ENCODE data around the gene MTG2.

MTG2 gene

DNA sequence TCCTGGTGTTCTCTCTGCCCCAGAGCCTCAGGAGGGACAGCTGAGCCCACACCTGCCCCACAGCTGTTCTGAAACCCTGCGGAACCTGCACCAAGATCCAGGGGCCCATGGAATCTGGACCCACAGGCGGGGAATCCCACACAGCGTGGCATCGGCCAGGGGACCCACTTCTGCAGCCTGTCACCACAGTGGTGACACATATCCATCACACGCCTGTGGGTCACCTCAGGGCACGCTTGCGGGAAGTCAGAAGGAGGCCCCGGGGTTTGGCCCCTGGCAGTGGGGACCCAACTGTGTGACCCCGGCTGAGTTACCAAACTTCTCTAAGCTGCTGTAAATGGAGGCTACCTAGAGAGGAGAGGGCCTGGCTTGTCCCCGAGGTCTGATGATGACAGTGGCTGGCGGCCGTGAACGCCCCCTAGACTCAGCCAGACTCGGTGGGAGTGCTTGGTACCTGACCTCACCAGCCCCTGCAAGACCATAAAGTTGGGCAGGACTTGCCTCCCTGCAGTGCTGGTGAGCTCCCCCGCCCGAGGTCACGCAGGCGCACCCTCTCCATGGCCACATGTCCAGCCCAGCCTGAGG lies 39.5 kb downstream of the MTG2 start:
- DNase-seq (ENCODE audit: low read depth, low spot score) = no peak

DNA sequence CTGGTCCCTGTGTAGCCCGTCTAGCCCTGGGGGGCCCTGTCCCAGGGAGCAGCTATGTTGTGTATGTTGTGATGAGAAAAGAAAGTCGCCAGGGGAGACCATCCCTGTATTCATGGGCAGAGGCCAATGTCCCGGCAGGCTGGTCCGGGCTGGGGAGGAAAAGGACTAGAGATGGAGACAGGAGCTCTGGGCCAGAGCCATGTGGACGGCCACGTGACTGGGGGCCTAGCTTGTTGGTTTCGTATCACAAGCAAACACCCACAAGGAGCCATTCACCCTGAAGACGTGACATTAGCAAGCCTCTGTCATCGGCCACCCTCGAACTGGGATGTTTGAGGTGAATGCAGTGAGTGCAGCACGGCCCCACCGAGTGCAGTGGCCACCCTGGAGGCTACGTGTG lies 40.1 kb downstream of the MTG2 start:
- DNase-seq (ENCODE audit: low read depth, low spot score) = no peak

DNA sequence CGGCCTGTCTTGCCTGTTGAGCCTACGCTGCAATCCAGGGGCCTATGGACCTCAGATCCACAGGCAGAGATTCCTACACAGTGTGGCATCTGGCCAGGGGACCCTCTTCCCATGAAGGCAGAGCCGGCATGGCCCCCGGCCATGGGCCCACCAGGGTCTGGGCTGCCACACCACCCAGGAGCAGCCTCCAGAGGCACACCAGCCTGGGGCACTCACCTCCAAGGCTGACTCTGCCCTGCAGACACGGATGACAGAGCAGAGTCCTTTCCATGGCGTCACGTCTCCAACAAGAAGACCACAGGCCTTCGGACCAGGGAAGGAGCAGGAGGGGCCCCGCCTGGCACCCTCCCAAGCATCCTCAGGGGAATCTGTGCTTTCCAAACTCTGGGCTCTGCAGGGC lies 40.7 kb downstream of the MTG2 start:
- DNase-seq (ENCODE audit: low read depth, low spot score) = no peak

DNA sequence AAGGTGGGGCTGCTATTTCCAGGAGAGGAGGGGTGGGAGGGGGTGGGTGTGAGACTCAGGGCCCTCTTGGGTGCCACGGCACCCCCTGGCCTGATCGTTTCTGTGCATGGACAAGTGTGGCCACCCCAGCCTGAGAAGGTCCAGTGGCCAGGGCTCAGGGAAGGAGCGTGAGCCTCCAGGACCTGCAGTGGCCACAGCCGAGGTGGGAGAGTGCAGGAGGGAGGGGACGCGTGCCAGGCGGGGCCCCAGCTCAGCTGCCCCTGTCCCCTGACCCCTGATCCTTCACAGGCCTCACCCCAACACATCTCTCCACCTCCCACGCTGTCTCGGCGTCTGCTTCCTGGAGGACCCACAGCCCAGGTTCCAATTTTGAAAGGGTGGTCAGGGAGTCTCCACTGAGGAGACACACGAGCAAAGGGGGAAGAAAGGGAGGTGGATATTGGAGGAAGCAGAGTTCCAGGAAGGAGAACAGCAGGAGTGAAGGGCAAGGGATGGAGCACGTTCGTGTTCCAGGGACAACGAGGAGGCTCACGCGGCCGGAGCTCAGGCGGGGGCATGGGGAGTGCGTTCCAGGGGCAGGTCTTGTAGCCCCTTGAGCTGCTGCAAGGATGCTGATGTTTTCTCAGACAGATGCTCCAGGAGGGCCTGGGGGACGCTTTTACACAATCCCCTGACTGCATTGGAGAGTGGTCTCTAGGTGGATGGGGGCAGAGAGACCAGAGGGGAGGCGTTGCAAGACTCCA lies 41.5 kb downstream of the MTG2 start:
- no peak for DNase-seq (ENCODE audit: low read depth, low spot score)

DNA sequence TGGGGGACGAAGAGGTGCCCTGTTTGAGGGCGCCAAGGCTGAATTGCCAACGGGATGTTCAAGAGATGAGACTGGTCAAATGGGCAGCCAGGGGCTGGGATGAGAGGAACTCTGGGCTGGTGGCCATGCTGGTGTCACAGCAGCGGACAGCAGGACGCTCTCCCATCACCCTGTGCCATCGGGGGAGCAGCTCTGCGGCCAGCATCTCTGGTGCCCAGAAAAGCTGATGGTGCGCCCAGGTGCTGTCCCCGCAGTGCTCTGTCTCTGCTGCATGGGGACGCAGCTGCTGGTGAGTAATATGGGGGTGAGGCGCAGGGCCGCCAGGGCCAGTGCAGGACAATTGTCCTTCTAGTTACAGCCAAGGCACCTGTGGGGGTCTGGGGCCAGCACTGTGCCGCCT lies 42.2 kb downstream of the MTG2 start:
- DNase-seq (ENCODE audit: low read depth, low spot score) = no peak

DNA sequence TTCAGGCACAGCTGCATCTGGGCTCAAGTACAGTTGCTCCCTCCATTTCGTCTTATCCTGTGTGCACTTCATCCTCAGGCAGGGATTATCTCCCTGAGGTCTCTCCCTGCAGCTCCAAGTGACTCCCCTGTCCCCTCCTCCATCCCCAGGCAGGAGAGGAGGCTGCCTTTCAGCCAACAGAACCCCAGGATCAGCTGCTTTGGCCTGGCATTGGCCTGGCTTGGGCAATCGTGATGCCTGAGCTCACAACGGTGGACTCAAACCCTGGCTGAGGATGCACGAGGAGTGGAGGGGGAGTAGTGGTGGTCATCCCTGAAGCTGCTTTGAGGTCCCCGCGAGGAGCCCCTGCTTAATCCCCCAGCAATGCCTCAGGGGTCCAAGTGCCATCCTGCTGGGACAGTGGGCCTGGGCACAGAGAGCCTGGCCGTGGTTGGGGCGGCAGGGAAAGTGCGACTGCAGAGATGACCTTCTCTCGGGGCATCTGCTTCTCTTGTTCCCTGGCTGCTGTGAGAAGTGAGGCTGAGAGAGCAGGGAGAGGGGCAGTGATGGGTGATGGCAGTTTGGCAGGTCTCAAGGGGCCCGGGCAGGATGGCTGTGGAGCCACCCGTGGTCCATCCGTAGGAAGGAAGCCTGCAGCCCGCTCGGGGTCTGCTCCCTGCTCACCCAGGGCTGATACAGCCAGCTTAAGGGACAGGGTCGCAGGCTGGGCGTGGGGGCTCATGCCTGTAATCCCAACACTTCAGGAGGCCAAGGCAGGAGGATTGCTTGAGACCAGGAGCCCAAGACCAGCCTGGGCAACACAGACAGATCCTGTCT lies 43.2 kb downstream of the MTG2 start:
- no peak for DNase-seq (ENCODE audit: low read depth, low spot score)

DNA sequence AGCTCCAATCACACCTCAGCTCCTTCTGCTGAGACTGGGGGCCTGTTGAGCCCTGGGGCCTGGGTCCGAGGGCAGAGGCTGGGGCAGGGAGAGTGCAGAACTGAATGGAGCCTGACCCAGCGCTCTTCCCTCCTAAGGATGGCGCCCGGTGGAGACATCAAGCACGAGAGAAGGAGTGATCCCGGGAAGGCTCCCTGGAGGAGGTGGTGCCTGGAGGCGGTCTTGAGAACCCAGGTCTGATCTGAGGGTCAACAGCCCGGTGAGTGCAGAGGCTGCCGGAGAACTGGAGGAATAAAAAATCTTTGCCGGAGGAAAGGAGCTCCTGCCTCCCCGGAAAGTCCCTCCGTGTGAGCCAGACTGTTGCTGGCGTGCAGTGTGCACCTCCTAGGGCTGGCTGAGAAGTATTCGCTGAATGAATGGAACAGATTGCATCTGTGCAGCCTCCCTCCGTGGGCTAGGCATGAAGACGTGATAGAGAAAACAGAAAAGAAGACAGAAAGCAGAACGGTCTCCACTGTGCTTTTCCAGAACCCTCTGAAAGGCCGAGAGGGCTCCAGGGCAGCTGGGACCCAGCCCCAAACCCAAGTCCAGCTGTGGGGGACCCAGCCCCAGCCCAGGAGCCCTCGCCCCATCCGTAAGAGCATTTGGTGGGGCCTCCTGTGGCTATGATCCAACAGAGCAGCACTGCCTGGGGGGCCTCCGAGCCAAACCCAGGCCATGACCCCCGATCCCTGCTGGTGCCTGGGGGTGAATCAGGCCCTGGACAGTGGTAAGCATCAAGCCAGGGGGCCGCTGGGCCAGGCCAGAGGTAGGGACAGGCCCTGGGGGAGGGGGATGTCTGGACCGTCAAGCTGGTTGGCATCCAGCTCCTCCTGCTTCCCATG lies 44.1 kb downstream of the MTG2 start:
- no peak for DNase-seq (ENCODE audit: low read depth, low spot score)

DNA sequence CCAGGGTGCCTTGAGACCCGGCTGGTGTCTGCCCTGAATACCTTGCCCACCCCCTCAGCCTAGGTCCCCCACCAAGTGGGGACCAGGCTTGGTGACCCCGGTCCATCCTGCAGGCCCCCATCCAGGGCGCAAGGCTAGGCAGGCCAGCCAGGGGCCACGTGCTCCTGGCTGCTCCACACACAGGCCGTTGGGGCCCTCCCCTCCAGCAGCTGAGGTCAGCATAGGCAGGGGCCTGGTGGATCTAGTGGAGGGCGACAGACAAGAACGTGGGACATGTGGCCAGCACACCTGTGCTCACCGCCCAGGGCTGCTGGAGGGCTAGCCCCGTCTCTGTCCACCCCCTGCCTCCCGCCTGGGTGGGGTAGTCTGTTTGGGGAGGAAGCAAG lies 44.8 kb downstream of the MTG2 start:
- DNase-seq (ENCODE audit: low read depth, low spot score) = no peak

DNA sequence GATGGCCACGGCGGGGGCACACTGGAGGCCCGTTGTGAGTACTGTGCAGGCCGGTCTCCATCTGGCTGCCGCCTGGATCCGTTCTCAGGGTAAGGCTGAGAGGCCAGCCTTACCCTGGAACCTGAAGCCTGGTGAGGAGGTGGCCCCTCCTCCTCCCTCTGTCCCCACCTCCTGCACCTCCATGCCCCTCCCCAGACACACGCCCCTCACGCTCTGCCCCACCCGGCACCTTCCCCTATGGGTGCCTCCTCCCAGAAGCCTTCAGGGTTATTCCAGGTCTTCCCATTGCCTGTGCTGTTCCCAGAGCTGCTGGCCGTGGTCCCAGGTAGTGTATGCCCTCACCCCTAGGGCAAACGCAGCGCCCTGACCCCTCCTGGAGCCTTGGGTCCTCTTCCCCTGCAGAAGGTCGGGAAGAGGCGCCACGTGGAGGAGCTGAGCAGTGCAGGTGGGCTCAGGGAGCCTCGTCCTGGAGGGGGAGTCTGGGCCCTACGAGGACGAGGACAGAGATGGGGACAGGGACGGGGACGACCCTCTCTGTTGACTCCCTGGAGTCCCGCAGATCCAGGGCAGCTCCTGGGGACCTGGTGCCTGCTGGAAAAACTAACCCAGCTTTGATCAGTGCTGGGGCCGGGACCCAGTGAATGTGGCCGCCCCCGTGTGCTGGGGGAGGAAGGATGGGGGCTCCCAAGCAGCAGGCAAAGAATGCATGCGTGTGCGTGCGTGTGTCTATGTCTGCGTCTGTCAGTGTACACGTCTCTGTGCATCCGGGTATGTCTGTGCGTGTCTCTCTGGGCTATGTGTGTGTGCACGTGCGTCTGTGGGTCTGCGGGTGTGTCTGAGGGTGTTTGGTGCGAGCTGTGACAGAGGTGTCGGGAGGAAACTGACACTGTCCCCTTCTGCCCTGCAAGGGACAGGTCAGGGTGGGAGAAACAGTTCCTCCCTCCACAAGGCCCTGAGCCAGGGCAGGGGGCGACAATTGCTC lies 45.4 kb downstream of the MTG2 start:
- no peak for DNase-seq (ENCODE audit: low read depth, low spot score)

DNA sequence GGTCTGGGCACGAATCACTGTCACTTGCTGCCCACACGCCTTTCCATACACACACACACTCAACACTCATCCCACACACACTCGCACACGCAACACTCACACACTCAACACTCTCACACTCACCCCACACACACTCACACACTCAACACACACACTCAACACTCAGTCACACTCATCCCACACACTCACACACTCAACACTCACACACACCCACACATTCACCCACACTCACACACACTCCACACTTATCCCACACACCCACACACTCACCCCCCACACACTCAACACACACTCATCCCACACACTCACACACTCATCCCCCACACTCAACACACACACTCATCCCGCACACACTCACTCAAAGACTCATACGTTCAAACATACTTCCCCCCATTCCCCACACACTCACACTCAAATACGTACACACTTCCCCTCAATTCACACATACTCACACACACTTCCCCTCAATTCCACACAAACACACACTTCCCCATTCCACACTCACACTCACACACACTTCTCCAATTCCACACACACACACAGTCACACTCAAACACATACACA lies 46.2 kb downstream of the MTG2 start:
- no peak for DNase-seq (ENCODE audit: low read depth, low spot score)

DNA sequence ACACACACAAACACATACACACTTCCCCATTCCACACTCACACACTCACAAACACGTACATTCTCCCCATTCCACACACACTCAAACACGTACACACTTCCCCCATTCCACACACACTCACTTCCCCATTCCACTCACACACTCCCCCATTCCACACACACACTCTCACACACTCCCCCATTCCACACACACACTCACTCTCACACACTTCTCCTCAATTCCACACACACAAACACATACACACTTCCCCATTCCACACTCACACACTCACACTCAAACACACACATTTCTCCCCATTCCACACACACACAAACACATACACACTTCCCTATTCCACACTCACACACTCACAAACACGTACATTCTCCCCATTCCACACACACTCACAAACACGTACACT lies 46.8 kb downstream of the MTG2 start:
- DNase-seq (ENCODE audit: low read depth, low spot score) = no peak

DNA sequence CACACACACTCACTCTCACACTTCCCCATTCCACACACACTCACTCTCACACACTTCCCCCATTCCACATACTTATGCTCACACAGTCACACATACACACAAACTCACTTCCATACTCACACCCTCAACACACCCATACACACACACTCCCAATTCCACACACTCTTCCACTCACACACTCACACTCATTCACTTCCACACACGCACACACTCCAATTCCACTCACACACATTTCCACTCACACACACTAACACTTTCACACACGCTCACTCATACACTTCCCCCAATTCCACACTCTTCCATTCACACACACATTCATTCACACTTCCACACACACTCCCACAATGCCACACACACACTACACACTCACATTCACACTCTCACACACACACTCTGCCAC lies 47.4 kb downstream of the MTG2 start:
- DNase-seq (ENCODE audit: low read depth, low spot score) = no peak

DNA sequence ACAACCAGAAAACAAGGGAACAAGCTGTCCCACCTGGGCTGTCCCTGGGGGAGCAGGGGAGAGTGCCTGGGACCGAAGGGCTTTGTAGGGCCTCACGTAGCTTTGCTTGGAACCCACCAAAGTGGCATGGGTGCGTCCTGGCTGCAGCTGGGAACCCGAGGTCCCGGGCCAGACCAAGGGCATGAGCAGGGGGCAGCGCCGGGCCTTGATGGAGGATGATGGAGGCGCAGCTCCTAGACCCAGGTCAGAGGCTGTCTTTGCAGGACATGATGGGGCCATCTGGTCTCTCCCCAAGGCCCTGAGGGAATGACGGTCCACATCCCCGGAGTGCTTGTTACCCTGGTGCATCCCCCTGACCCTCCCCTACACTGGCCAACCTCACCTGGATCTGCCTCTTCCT lies 47.9 kb downstream of the MTG2 start:
- no peak for DNase-seq (ENCODE audit: low read depth, low spot score)

DNA sequence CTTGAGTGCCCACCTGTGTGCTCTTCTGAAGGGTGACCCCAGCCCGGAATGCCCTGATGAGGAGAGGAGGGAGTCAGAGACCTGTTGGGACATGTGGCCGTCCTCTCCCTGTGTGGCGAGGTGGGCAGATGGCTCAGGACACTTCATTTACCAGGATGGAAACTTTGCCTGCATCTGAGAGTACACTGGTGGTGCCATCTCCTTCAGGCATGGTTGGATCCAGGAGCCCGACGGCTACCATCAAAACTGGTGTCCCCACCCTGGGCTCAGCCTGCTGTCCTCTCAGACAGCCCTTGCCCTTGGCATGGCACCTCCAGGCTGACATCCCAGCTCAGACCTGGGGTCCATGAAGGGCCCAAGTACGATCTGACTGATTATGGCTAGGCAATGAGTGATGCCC lies 48.5 kb downstream of the MTG2 start:
- DNase-seq (ENCODE audit: low read depth, low spot score) = no peak

DNA sequence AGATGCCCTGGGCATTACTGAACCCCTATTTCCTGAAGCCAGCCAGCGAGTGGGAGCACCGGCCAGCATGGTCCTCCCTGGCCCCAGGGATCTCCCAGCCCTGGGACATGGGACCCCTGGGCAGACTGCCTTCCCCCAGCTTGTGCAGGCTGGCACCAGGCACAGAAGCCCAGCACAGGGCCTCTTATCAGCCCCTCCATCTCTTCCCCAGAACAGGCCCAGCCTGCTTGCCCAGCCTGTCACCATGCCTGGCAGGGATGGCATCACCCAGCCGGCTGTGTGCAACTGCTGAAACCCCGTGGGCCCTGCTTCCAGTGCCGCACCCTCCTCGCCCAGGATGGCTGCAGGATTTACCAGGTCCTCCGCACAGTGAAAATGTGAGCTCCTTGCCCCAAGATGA lies 49.4 kb downstream of the MTG2 start:
- DNase-seq (ENCODE audit: low read depth, low spot score) = no peak

DNA sequence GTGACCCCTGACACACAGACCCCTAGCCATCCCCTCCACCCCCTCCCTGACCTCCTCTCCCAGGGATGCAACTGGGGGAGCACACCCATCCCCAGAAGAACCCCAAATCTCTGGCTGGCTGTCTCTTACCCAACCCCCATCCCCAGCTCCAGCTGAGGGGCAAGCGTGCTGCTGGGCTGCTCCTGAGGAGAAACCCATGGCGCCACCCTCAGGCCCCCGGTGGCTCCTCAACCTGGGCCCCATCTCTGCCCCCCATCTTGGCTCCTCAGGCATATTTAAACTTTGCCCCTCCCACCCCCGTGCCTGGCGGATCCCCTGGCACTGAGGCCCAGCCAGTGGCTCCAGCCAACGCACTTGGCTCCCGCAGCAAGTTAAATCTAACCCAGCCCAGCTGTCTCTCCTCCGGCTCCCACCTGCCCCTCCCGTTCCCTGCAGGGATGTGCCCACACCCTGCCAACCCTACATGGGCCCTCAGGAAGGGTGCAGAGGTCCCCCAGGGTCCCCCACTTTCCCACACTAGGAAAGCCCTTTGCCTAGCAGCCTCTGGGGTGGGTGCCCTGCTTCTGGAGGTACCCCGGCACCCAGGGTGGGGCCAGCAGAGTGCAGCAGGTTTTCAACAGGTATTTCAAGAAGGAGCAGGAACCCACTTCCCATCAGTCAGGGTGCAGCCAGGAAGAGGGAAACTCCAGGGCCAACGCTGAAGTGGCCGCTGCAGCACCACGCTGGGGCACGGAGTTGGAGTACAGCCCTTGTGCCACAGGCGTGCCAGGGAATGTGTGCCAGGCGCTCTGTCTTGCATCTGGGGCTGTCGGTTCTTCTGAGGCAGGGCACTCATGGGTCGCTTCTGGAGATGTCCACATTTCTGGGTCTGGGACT lies 50.2 kb downstream of the MTG2 start:
- DNase-seq (ENCODE audit: low read depth, low spot score) = no peak

DNA sequence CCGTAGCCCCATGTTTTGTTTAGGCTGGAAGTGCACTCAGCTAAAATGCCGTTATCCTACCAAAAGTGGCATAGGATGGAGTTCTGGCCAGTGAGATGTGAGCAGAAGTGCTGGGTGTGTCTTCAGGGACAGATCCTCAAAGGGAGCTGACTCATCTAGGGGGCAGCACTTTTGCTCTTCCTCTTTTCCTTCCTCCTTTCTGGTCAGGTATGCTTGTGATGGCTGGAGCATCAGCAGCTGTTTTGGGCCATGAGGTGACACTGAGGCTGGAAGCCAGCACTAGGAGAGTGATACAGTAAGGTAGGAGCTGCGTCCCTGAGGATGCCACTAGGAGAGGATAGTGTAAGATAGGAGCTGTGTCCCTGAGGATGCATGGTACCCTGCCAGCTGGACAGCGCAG lies 50.9 kb downstream of the MTG2 start:
- no peak for DNase-seq (ENCODE audit: low read depth, low spot score)

DNA sequence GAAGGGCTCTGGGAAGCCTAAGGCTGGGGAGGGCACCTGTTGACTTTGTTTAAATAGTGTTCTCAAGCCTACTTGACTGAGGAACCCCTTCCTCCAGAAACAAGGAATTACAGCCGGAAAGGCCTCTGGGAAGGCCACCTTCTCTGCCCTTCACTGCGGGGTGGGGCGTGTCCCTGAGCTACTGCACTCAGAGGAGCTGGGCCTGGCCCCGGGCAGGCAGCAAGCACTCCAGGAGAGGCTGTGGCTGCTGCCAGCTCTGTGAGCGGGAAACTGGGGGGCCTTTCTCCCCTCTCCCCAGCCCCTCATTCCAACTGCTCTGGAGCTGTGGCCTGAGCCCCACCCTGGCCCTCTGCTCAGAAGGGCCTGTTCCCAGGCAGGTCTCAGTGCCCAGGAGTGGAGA lies 51.5 kb downstream of the MTG2 start:
- no peak for DNase-seq (ENCODE audit: low read depth, low spot score)

DNA sequence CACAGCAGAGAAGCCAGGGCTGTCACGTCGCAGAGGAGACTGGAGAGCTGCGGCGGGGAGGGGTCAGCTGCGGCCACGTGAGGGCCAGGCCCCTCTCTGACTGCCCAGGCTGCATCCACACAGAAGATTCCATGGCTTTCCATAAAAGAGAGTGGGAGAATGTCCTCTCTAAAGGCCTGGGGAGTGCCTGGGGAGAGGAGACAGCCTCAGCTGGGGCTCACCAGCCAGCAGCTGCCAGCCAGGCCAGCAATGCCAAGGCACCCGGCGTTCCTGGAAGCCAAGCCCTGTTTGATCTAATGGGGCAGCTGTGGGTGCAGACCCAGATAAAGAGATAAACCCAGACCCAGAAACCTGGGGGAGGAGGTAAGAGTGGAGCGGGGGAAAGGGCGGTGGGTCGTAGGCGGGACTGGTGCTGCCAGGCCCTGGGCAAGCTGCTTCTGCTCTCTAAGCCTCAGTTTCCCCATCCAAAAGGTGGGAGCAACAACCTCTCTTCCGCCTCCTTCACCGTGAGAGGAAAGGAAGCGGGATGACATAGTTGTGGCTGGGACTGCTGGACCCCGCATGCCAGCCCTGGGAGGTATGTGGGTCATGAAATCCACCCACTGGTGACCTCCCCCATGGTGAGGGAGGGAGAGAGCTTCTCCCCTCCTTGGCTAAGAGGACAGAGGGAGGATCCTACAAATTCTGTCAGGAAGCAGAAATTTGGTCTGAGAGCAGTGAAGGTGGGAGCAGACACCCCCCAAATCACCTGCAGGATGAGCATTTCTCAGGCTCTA lies 52.4 kb downstream of the MTG2 start:
- DNase-seq (ENCODE audit: low read depth, low spot score) = no peak

Data from activated naive CD8-positive, alpha-beta T cell treated with anti-CD3 and anti-CD28 coated beads, Interleukin-2, amount 50 U/mL, for 16 hours (primary cell).